H1 (cell line): ENCODE measurements around the gene ZNF488. TPM values are rescaled to one million over a fixed set of nuclear protein-coding genes. Genes with fewer than 3 reads are reported as not detected.

Experiments used
- CTCF ChIA-PET: fragments of 300-600 bp; sonication (Branson Sonifier 250); formaldehyde crosslinking; loops from one replicate; lab custom pipeline; 2021; ENCODE audit not compliant: partially characterized antibody; lab: Charles Lee
- POLR2A ChIA-PET: fragments of 300-600 bp; sonication (Branson Sonifier 250); formaldehyde crosslinking; loops from one replicate; lab custom pipeline; 2021; ENCODE audit warnings: inconsistent platforms; ENCODE audit not compliant: partially characterized antibody; lab: Charles Lee
- DNase-seq, 2 experiments: peaks; one replicate each; pipeline versions ENCODE4 v3.0.0 to v3.0.0-alpha.2; 2010 to 2022; ENCODE audit warnings: low spot score in 2 of 2, low read depth in 1 of 2, mixed read lengths in 1 of 2
- FAIRE-seq: peaks from 2 replicates; lab custom pipeline; 2011; peaks lifted over from hg19 to GRCh38; lab: Jason Lieb, UNC
- H2AFZ ChIP-seq: 2 replicates; pipeline ENCODE4 v1.8.1; 2012; ENCODE audit warnings: low read length, inconsistent platforms
- H2AK5ac ChIP-seq: 2 replicates; pipeline ENCODE4 v1.6.1; 2013; ENCODE audit warnings: low read depth, low read length
- H2BK120ac ChIP-seq: replicated peaks from 2 replicates; pipeline ENCODE3; 2013; ENCODE audit warnings: low read depth, low read length, inconsistent platforms
- H2BK12ac ChIP-seq: 2 replicates; pipeline ENCODE4 v1.6.1; 2013; ENCODE audit warnings: low read depth, low read length
- H2BK15ac ChIP-seq: 2 replicates; pipeline ENCODE4 v1.6.1; 2013; ENCODE audit warnings: low read length
- H2BK20ac ChIP-seq: 2 replicates; pipeline ENCODE4 v1.6.1; 2013; ENCODE audit warnings: low read length
- H2BK5ac ChIP-seq: 2 replicates; pipeline ENCODE4 v1.6.1; 2013; ENCODE audit warnings: low read depth, low read length
- H3K14ac ChIP-seq: 2 replicates; pipeline ENCODE4 v1.6.1; 2013; ENCODE audit warnings: inconsistent platforms; ENCODE audit not compliant: insufficient read length
- H3K18ac ChIP-seq: 2 replicates; pipeline ENCODE4 v1.6.1; 2013; ENCODE audit warnings: low read length; ENCODE audit errors: extremely low read depth
- H3K23ac ChIP-seq: 2 replicates; pipeline ENCODE4 v1.6.1; 2013; ENCODE audit warnings: inconsistent platforms; ENCODE audit not compliant: insufficient read length
- H3K23me2 ChIP-seq: 2 replicates; pipeline ENCODE4 v1.6.1; 2013; ENCODE audit warnings: low read depth, low read length
- H3K27ac ChIP-seq: 2 replicates; pipeline ENCODE4 v1.6.1; 2011; ENCODE audit warnings: low read depth, low read length, inconsistent platforms
- H3K27me3 ChIP-seq, 4 experiments: replicated peaks in 1 of 4; 1 replicate in 1 of 4; 2 replicates in 3 of 4; pipeline versions ENCODE4 v1.6.1 to v1.8.1; 2011 to 2013; ENCODE audit warnings: low read length in 3 of 4, mild to moderate bottlenecking in 3 of 4, inconsistent platforms in 2 of 4, mixed read lengths in 2 of 4, moderate library complexity in 1 of 4; ENCODE audit not compliant: control insufficient read depth in 3 of 4, insufficient read depth in 3 of 4; ENCODE audit errors: extremely low read depth in 1 of 4
- H3K36me3 ChIP-seq, 4 experiments: 2 replicates each; pipeline versions ENCODE4 v1.6.1 to v1.8.1; 2011 to 2013; ENCODE audit warnings: mild to moderate bottlenecking in 4 of 4, low read length in 3 of 4, moderate library complexity in 2 of 4, control low read depth in 1 of 4, inconsistent platforms in 1 of 4; ENCODE audit not compliant: insufficient read depth in 4 of 4, control insufficient read depth in 2 of 4
- H3K4ac ChIP-seq: replicated peaks from 2 replicates; pipeline ENCODE3; 2013; ENCODE audit warnings: low read length, low read depth, mixed read lengths, inconsistent platforms; ENCODE audit not compliant: insufficient read length
- H3K4me1 ChIP-seq, 4 experiments: replicated peaks in 1 of 4; 1 replicate in 1 of 4; 2 replicates in 3 of 4; pipeline versions ENCODE4 v1.6.1 to v1.8.1; 2011 to 2013; ENCODE audit warnings: low read length in 3 of 4, inconsistent platforms in 2 of 4, mixed read lengths in 1 of 4; ENCODE audit not compliant: insufficient read depth in 4 of 4, control insufficient read depth in 3 of 4
- H3K4me2 ChIP-seq, 2 experiments: 2 replicates each; pipeline versions ENCODE4 v1.6.1 to v1.8.1; 2011 to 2013; ENCODE audit warnings: low read depth in 2 of 2, low read length in 2 of 2, control low read depth in 1 of 2, inconsistent platforms in 1 of 2, mild to moderate bottlenecking in 1 of 2; ENCODE audit not compliant: insufficient read depth in 1 of 2
- H3K4me3 ChIP-seq, 4 experiments: fragments of 200-600, 300-600 bp in 1 of 4; sonication (generic), shearing (Covaris generic), sonication (Bioruptor Twin) in 1 of 4; 2 replicates each; pipeline versions ENCODE4 v1.5.1 to v1.8.1; 2011 to 2016; ENCODE audit warnings: low read length in 4 of 4, low read depth in 3 of 4, control low read depth in 2 of 4, inconsistent platforms in 2 of 4, mild to moderate bottlenecking in 2 of 4, mixed read lengths in 1 of 4, moderate library complexity in 1 of 4; ENCODE audit not compliant: insufficient read depth in 2 of 4; ENCODE audit errors: extremely low read depth in 1 of 4
- H3K56ac ChIP-seq: replicated peaks from 2 replicates; pipeline ENCODE3; 2013; ENCODE audit warnings: low read depth, mild to moderate bottlenecking, mixed read lengths, low read length, inconsistent platforms; ENCODE audit not compliant: insufficient read length
- H3K79me1 ChIP-seq: 2 replicates; pipeline ENCODE4 v1.6.1; 2013; ENCODE audit warnings: low read depth, low read length, control low read depth
- H3K79me2 ChIP-seq, 2 experiments: 2 replicates each; pipeline versions ENCODE4 v1.6.1 to v1.8.1; 2012 to 2013; ENCODE audit warnings: low read length in 2 of 2, mild to moderate bottlenecking in 2 of 2, inconsistent platforms in 1 of 2; ENCODE audit not compliant: insufficient read depth in 2 of 2, control insufficient read depth in 1 of 2
- H3K9ac ChIP-seq, 4 experiments: replicated peaks in 1 of 4; 1 replicate in 1 of 4; 2 replicates in 3 of 4; pipeline versions ENCODE4 v1.6.1 to v1.8.1; 2011 to 2013; ENCODE audit warnings: low read depth in 3 of 4, low read length in 3 of 4, control low read depth in 2 of 4, mild to moderate bottlenecking in 2 of 4, moderate library complexity in 2 of 4, inconsistent platforms in 1 of 4; ENCODE audit errors: extremely low read depth in 1 of 4
- H3K9me3 ChIP-seq, 2 experiments: 2 replicates each; pipeline versions ENCODE4 v1.6.1 to v1.8.1; 2012 to 2013; ENCODE audit warnings: mild to moderate bottlenecking in 2 of 2, moderate library complexity in 2 of 2, control low read depth in 1 of 2, inconsistent platforms in 1 of 2, low read depth in 1 of 2, low read length in 1 of 2, mixed read lengths in 1 of 2; ENCODE audit not compliant: insufficient read depth in 2 of 2
- H4K20me1 ChIP-seq, 2 experiments: replicated peaks in 1 of 2; 2 replicates each; pipeline versions ENCODE3 to v1.8.1; 2011 to 2013; ENCODE audit warnings: inconsistent platforms in 2 of 2, low read length in 2 of 2, mild to moderate bottlenecking in 1 of 2; ENCODE audit not compliant: insufficient read depth in 2 of 2, control insufficient read depth in 1 of 2
- H4K5ac ChIP-seq: 2 replicates; pipeline ENCODE4 v1.6.1; 2013; ENCODE audit warnings: low read length, low read depth, mixed read lengths, inconsistent platforms; ENCODE audit not compliant: insufficient read length
- H4K8ac ChIP-seq: 2 replicates; pipeline ENCODE4 v1.8.0; 2013; ENCODE audit warnings: mild to moderate bottlenecking, moderate library complexity, low read length, inconsistent platforms; ENCODE audit not compliant: insufficient read depth; ENCODE audit errors: extremely low read depth
- H4K91ac ChIP-seq: replicated peaks from 2 replicates; pipeline ENCODE3; 2013; ENCODE audit warnings: low read length, mixed read lengths, inconsistent platforms; ENCODE audit not compliant: insufficient read length
- ASH2L ChIP-seq: fragments of 200-600, 300-600 bp; sonication (generic); IDR thresholded peaks from one replicate; pipeline ENCODE4 v1.7.1; 2017; ENCODE audit warnings: low read length
- BACH1 ChIP-seq: IDR thresholded peaks from 2 replicates; pipeline ENCODE4 v1.6.1; 2012; ENCODE audit warnings: low read length, improper control_type of control experiment
- BRCA1 ChIP-seq: IDR thresholded peaks from 2 replicates; pipeline ENCODE4 v1.6.1; 2012; ENCODE audit warnings: low read depth, low read length, improper control_type of control experiment
- CBX5 ChIP-seq: fragments of 300-800, 300-1000 bp; sonication (generic); IDR thresholded peaks from 2 replicates; pipeline ENCODE4 v1.7.1; 2016; ENCODE audit warnings: antibody characterized with exemption, low read length, low read depth
- FOSL1 ChIP-seq: IDR thresholded peaks from 2 replicates; pipeline ENCODE4 v1.6.1; 2011; ENCODE audit warnings: mild to moderate bottlenecking, low read depth, low read length, moderate library complexity; ENCODE audit not compliant: insufficient read depth
- KDM4A ChIP-seq: IDR thresholded peaks from one replicate; pipeline ENCODE4 v1.7.1; 2012; ENCODE audit warnings: low read depth, mild to moderate bottlenecking, moderate library complexity, low read length, inconsistent platforms; ENCODE audit not compliant: severe bottlenecking
- MAFK ChIP-seq: IDR thresholded peaks from 2 replicates; pipeline ENCODE4 v1.6.1; 2012; ENCODE audit warnings: low read depth, mild to moderate bottlenecking, improper control_type of control experiment, low read length
- POU5F1 ChIP-seq: IDR thresholded peaks from 2 replicates; pipeline ENCODE4 v1.6.1; 2011; ENCODE audit warnings: low read depth, mild to moderate bottlenecking, low read length, moderate library complexity
- RNF2 ChIP-seq: fragments of 200-900, 300-1000 bp; sonication (generic); IDR thresholded peaks from 2 replicates; pipeline ENCODE4 v1.7.1; 2016; ENCODE audit warnings: borderline replicate concordance, low read depth, mild to moderate bottlenecking, antibody characterized with exemption, low read length; ENCODE audit not compliant: poor library complexity, severe bottlenecking; ENCODE audit errors: missing control alignments
- SIN3A ChIP-seq, 2 experiments: IDR thresholded peaks in 1 of 2; conservative IDR thresholded peaks in 1 of 2; 2 replicates each; pipeline ENCODE4 v1.6.1; 2011 to 2012; ENCODE audit warnings: low read length in 2 of 2, improper control_type of control experiment in 1 of 2, low read depth in 1 of 2, mild to moderate bottlenecking in 1 of 2
- YY1 ChIP-seq: IDR thresholded peaks from 2 replicates; pipeline ENCODE4 v1.6.1; 2011; ENCODE audit warnings: low read depth, mild to moderate bottlenecking, low read length
- ZNF274 ChIP-seq: IDR thresholded peaks from 2 replicates; pipeline ENCODE4 v1.7.0; 2012; ENCODE audit warnings: low read length, borderline replicate concordance; ENCODE audit errors: extremely low read depth
- WGBS, 2 experiments: shearing (Covaris generic) in 1 of 2; methylation state at CpG; one replicate each; pipeline versions ENCODE4 v1.1.6 to v1.1.7; 2013 to 2015; ENCODE audit warnings: low lambda C conversion rate in 2 of 2, mixed read lengths in 2 of 2, inconsistent platforms in 1 of 2, low coverage in 1 of 2, missing lambda C conversion rate in 1 of 2; ENCODE audit not compliant: insufficient replicate concordance in 2 of 2, insufficient coverage in 1 of 2, insufficient read length in 1 of 2; ENCODE audit errors: extremely low coverage in 1 of 2, missing lambda C conversion rate in 1 of 2; 5-methylcytosine and 5-hydroxymethylcytosine counted together
- polyA plus RNA-seq, 7 experiments: library from polyadenylated mRNA; depleted of rRNA in 3 of 7; stranded (reverse) in 5 of 7; unstranded in 2 of 7; fragments of >200 nt in 5 of 7; fragments of 200-250 nt in 2 of 7; gene quantifications; 1 replicate in 5 of 7; 2 replicates in 1 of 7; 4 replicates in 1 of 7; pipeline versions ENCODE4 v1.2.1 to v1.2.3, GENCODE V29; 2011 to 2013; ENCODE audit warnings: missing spikeins in 2 of 7, mixed read lengths in 2 of 7
- total RNA-seq: library from RNA; stranded (reverse); fragmentation: NEBNext Ultra II Directional; extraction: Animal tissue kit (Norgen Biotek cat#: 25700); gene quantifications from 2 replicates; pipeline ENCODE4 v1.2.1, GENCODE V29; 2021

ZNF488 gene
- total and polyA plus RNA-seq, 2 of the 8 experiments (the other 6 are each of a cell fraction or from before 2014, with no cell fraction given), result 7.9 to 11.4 TPM

- DNase-seq (no peak), FAIRE-seq (no peak)
- Histone ChIP-seq H4K5ac (no peak overlapping the region), H3K9ac (no peak overlapping the region), H3K79me1 (no peaks in the 10 kb centered on the region), H3K27ac (no peak overlapping the region), H3K4me3 (no peak overlapping the region), H3K4me1 (no peaks in the 10 kb centered on the region), H2AK5ac (no peak overlapping the region), H3K18ac (no peak overlapping the region), H3K27me3 (no peaks in the 10 kb centered on the region; a peak in 2 of 7 replicates), H2BK12ac (no peak overlapping the region), H3K79me2 (no peaks in the 10 kb centered on the region), H4K8ac (no peak overlapping the region), H3K23me2 (no peaks in the 10 kb centered on the region), H3K4ac (no peak overlapping the region), H3K36me3 (no peaks in the 10 kb centered on the region; a peak in 1 of 8 replicates), H3K56ac (no peak overlapping the region), H3K4me2 (no peak overlapping the region), H4K91ac (no peak overlapping the region), H2BK120ac (no peak overlapping the region), H3K23ac (no peak overlapping the region), H4K20me1 (peaks cover 0 to 4% of the 10 kb centered on the region in 2 experiments), H2AFZ (no peak overlapping the region), H2BK5ac (no peak overlapping the region), H3K14ac (no peak overlapping the region), H3K9me3 (no peaks in the 10 kb centered on the region), H2BK20ac (no peak overlapping the region), H2BK15ac (no peak overlapping the region)
- WGBS, 2 experiments, result 67% methylated on average over 1 of the region's 1 CpG; no CpG with 5 or more reads in 1 of the 2 experiments
- ChIA-PET CTCF (interaction anchor here (1.0 to 2.5 kb wide), 8 partner anchors 15 to 298 kb away, joined by 3 to 11 read pairs (median 4); no protein-coding TSS in a partner anchor), POLR2A (no interaction called here)
- TF ChIP-seq FOSL1, result no peak
- no peak for TF ChIP-seq MAFK
- TF ChIP-seq RNF2, result no peak
- TF ChIP-seq YY1, result no peak
- no peak for TF ChIP-seq KDM4A
- no peak for TF ChIP-seq ZNF274
- TF ChIP-seq ASH2L, result no peak
- no peak for TF ChIP-seq BACH1
- TF ChIP-seq CBX5, result no peak
- no peak for TF ChIP-seq BRCA1
- no peak for TF ChIP-seq SIN3A (conservative IDR thresholded peaks at IDR 0.05 in 1 of 2, IDR thresholded peaks at IDR 0.05 in 1 of 2; ENCODE audit: low read depth in 1 of 2, low read length in 2 of 2)
- TF ChIP-seq POU5F1, result no peak
Measured at GRCh38 chr10:47323087-47323486, 61.0 kb downstream of the ZNF488 start.
